RKO (cell line): Measurements from ENCODE around the gene LRRIQ1.
"Not testable (repeated sequence)": the region's sequence is repeated elsewhere in the genome, so short reads cannot be mapped to it uniquely, and the experiment has no call there.

Experiments used
- DNase-seq: peaks from one replicate; pipeline ENCODE4 v3.0.0-alpha.2; 2016; ENCODE audit warnings: low spot score

LRRIQ1 gene, protein sequence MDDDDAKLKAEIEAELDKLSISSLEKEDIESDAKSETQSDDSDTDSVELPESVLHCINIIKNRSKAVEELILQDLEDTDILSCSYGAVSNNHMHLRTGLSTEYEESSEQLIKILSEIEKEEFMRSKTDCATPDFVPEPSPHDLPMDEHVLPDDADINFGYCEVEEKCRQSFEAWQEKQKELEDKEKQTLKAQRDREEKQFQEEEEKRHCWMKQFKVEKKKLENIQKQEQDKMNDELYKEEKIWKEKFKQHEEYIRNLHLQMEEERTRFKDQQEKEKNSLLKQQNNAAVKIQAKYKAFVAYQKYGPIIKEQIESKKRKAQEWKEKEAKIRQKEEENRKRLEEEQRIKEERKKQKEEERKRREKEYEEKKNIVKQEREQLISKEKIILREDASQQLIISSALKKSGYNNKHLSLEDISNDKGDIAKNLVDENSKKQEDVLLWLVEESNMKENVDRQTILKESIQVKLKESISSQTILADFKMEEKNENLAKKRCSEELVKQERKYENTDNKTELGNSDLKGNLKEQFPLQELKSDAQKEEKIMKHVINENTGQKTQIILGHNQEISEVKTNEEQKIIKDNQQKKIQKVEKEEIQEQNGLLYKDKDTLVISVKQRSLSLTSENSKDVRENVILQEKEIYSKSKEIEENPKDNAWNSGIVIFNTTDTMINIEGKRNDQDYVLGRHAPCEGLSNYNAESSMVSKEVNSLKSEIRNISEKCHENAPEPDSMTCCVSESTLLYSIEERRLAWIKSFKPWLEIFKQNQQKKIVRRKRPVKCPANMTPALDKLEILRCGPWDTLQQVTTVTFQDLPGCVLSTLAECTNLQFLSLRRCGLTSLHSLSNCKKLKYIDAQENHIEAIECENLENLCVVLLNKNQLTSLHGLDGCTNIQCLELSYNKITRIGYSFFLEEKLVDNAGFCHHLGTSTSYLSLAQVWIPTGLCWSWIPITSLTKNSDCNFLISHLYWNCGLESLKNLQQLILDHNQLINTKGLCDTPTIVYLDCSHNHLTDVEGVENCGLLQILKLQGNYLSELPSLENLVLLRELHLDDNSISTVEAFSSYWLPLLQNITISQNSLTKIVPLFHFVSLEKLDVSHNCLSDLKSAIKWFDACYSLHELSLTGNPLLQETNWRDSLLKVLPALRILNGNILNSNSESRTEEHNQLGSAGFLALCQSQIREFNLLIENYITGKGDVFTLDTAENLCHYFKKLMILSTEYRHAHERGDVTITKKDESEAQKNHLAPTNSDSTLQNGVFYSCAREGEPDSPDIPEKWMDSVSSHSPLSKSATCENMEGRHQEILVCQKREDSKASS (N-terminal part only)

DNA sequence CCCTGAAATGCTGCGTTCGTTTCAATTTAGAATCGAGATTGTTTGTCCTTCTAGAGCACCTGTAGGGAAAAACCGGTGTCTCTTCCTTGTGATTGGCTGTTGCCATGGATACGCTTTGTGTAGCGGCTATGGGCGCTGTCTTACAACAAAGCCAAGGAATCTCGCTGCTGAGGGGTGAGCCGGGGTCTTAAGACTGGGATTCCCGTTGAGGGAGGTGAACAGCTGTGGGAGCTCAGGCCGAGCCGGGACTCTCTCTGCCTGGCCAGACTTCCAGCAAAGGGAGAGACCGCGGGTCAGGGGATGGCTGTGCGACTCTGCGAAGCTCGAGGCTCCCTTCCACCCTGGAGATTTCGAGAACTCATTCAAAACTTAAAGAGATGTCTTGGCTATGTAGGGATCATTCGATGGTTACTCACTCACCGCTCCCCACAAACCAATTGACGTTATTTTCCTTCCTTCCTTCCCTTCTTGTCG lies at the start of gene LRRIQ1, which contains the start of gene TSPAN19:
Gene LRRIQ1 (plus strand): TSS at position 118 of the 474 bp plus-strand sequence. CDS start 1,826 bp downstream, outside the sequence.
Gene TSPAN19 (minus strand): TSS at position 44 of the 474 bp plus-strand sequence. CDS start 6,331 bp downstream, outside the sequence.
- no peak for DNase-seq

DNA sequence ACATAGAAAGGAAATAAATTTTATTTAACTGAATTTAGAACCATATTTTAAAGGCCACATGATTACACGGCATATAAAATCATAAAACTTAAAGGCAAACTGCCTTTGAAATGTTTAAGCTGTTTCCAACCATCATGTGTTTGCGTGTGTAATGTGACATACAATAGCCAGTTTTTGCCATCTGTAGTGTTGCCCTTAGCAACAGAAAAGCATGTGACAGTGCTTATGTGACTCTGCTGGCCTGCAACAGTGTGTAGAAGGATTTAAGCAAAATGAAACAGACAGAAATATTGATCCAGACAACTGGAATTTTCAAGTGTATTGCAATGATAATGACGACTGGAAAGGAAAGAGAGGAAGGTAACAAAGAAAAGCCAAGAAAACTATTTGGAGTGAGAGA lies 49.6 kb upstream of the LRRIQ1 start:
- no peak for DNase-seq

DNA sequence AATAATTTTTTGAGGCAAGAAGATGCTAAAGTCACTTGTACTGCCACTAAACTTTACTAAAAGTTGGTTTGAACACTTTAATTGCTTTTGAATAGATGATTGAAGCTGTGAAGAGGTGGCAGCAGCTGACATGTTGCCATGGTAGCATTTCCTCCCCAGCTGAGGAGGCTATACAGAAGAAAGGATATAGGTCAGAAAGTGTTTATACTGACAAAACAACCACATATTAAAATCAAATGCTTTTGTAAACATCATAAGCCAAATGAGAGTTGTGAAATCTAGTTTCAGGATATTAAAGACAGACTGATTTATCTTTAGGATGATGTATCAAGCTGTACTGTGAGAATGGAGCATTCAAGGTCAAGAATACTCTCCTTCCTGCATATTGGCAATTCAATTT lies 41.7 kb upstream of the LRRIQ1 start:
- DNase-seq, result no peak

DNA sequence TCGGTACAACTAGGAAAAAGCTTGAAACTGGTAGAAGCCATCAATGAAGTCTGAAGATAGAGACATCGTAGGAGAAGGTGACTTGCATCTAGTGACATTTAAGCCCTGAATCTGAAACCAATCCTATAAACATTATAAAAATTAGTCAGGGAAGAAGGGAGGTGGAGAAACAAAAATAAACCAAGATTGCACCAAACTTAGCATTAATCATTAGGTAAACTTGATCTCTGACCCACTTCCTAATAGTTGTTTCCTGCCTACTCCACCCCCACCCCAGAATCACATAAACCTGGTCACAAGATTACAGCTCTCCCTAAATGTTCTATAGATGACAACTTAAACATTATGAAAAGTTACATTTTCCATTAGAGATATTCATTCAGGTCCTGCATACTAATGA lies 40.5 kb upstream of the LRRIQ1 start:
- no peak for DNase-seq

DNA sequence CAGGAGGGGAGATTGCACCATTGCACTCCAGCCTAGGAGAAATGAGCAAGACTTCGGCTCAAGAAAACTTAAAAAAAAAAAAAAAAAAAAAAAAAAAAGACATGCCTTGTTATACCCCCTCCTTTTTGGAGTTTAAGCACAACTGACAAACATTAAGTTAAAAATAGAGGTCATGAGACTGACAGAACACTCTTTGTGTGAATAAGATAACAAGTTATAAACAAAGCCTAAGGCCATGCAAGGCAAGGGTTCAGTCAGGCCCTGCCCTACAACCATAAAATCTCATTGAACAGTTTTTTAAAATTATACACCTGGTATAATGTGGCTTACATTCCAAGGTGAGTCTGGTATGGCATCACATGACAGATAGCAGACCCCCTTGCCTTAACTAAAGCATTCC lies 39.4 kb upstream of the LRRIQ1 start:
- no peak for DNase-seq

DNA sequence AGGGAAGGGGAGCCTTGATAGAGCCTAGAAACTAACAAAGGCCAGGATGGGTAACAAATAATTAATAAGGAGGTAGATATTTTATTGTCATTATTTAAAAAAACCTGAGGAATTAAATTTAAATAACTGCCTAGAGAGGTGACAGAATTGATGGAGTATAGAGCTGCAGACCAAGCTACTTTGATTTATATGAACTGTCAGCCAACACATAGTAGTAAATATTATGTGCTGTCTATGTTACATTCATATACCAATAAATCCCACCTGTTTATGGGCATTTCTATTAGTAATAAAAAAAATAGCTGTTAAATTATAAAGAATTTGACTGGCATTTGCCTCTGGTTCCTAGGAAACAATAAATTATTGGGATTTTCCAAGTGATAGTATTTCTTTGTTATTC lies 37.8 kb upstream of the LRRIQ1 start:
- DNase-seq, result no peak

DNA sequence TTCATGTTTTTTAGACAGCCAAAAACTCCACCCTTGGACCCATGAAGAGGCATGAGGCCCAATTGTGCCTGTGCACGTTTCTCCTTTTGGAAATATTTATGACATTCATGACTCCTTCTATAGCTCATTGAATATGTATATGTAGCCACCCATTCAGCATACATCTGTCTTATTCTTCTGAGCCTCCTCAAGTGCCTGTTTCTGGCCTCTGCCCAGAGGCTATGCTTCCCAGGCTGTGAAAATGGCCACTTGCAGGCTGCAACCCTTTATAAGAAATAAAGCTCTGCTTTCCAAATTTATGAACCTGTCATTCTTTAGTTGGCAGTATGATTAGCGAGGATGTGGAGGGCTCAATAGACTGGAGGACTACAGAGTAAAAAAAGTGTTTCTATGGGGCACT lies 35.4 kb upstream of the LRRIQ1 start:
- no peak for DNase-seq

DNA sequence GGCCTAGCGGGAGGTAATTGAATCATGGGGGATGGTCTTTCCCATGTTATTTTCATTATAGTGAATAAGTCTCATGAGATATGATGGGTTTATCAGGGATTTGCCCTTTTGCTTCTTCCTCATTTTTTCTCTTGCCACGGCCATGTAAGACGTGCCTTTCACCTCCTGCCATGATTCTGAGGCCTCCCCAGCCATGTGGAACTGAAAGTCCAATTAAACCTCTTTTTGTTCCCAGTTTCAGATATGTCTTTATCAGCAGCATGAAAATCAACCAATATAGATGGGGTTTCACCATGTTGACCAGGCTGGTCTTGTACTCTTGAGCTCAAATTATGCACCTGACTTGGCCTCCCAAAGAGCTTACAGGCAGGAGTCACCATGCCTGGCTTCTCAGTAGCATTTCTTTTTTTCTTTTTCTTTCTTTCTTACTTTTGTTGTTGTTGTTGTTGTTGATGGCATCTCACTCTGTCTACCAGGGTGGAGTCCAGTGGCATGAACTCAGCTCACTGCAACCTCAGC lies 33.3 kb upstream of the LRRIQ1 start:
- DNase-seq, result no peak

DNA sequence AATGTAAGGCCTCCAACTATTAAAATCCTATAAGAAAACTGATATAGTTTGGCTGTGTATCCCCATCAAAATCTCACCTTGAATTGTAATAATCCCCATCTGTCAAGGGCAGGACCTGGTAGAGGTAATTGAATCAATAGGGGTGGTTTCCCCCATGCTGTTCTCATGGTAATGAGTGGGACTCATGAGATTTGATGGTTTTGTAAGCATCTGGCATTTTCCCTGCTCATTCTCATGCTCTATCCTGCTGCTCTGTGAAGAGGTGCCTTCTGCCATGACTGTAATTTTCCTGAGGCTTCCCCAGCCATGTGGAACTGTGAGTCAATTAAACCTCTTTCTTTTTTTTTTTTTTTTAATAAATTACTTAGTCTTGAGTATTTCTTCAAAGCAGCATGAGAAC lies 31.9 kb upstream of the LRRIQ1 start:
- DNase-seq, result no peak

DNA sequence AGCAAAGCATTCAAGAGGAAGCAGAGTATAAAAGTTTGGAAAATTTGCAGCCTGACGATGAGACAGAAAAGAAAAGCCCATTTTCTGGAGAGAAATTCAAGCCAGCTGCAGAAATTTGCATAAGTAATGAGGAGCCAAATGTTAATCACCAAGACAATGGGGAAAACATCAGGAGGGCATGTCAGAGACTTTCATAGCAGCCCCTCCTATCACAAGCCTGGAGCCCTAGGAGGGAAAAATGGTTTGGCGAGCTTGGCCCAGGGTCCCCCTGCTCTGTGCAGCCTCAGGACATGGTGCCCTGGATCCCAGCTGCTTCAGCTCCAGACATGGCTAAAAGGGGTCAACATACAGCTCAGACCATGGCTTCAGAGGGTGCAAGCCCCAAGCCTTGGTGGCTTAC lies 31.1 kb upstream of the LRRIQ1 start:
- DNase-seq, result not testable (repeated sequence)

DNA sequence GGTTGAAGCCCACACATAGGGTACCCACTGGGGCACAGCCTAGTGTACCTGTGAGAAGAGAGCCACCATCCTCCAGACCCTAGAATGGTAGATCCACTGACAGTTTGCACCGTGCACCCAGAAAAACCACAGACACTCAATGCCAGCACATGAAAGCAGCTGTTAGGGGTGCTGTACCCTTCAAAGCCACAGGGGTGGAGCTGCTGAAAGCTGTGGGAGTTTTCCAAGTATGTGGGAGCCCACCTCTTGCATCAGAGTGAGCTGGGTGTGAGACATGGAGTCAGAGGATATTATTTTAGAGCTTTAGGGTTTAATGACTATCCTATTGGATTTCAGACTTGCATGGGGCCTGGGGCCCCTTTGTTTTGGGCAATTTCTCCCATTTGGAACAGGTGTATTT lies 30.5 kb upstream of the LRRIQ1 start:
- DNase-seq, result no peak

DNA sequence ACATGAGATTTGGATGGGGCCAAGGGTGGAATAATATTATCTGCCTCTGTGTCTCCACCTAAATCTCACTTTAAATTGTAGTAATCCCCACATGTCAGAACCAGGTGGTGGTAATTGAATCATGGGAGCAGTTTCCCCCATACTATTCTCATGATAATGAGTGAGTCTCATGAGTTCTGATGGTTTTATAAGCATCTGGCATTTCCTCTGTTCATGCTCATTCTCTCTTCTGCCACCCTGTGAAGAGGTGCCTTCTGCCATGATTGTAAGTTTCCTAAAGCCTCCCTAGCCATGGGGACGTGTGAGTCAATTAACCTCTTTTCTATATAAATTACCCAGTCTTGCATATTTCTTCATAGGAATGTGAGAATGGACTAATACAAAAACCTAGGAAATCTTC lies 29.9 kb upstream of the LRRIQ1 start:
- no peak for DNase-seq

DNA sequence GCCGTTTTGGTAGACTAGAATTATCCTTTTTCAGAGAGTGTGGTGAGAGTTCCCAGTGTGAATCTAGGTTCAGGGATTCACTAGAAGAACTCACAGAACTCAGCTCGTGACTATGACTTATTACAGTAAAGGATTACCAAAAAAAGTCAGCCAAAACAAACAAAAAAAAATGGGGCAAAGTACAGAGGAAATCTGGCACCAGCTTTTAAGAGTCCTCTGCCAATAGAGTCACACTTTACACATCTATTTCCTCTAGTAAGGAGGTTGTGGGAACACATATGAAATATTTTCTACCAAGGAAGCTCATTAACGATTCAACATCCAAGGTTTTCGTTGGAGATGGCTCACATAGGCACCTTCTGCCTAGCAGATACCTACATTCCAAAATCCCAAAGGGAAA lies 28.3 kb upstream of the LRRIQ1 start:
- DNase-seq, result no peak

DNA sequence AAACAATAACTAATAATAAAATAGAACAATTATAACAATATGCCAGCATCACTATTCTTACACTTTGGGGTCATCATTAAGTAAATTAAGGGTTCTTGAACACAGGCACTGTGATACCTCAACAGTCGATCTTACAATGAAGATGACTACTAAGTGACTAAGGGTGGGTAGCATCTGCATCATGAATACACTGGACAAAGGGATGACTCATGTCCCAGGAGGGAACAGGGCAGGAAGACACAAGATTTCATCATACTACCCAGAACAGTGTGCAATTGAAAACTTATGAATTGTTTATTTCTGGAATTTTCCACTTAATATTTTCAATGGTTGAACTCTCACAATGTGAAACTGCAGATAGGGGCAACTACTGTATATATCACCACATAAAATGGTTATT lies 19.7 kb upstream of the LRRIQ1 start:
- peak; percentile 93 for DNase-seq

DNA sequence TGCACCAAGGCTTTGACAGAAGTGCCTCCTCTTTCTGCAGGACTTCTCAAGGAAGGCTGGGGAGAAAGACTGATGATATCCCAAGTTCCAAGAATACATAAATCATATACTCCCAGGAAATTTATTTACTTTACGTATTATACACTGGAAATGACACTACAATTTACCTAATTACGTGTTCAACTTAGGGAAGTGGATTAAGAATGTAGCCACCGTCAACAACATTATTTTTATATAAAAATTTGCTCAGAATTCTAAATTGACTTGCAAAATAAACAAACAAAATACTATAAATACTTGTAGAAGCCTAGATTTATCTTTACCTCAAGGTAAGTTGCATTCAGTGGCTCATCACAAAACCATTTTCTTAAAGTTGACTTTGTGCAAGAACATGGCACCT lies 19.0 kb upstream of the LRRIQ1 start:
- DNase-seq, result no peak

DNA sequence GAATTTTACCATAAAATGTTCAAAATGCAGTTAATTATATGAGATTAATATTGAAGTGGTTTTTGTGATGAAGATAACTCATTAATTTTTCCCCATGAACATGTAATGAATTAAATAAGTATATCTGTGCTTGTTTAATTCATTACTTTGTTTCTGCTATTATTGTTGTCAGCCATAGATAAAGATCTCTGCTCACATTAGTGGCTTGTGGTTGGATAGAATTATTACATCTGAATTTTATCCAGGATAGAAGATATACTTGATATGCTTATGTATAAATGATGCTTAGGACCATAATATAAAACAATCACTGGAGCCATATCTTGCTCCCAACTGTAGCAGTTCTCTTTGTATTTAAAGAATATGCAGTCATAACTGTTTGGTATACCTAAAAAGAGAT lies 18.5 kb upstream of the LRRIQ1 start:
- no peak for DNase-seq

DNA sequence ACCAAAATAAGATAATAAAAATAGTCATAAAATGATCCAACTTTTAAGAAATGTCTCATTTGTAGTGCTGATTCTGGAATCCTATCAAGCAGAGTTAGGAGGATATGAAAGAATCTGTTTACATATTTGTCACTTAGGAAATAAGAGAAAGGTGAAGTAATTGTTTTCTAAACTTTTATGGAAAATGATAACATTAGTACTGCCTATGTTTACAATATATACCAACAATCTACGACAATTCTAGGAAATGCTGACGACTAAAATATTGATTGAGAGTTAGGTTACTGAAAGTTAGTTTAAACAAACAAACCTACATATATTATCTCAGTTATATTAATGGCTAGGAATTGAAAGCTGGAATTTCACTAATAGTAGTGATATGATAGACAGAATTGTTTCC lies 18.1 kb upstream of the LRRIQ1 start:
- no peak for DNase-seq

DNA sequence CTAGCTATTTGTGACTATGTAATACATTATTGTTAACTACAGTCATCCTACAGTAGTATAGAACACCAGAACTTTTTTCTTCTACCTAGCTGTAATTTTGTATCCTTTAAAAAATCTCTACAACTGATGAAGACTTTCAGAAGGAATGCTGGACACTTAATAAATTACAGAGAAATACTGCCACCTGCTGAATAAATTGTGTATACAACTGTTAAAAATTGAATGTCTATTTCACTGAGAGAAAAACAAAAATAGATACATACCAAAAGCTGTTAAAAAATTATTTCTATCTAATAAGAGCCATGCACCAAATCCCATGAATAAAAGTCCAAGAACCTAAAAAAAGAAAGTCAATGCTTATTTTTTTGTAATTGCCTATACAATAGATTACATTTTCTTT lies 6.7 kb upstream of the LRRIQ1 start:
- peak; percentile 55 for DNase-seq

DNA sequence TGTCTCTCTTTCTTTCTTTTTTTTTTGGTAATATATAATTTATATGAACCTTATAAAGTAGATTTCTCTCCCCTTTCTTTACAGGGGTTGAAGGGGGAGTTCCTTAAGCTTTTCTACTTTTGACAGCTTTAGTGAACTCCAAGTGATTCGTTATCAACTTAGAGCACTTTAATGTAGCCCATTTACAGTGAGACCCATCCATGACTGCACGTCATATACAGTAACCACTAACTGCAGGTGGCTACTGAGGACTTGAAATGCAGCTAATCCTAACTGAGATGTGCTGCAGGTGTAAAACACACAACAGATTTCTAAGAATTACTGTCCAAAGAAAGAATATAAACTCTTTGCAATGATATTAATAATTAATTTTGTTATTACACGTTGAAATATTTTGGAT lies 582 bp downstream of the LRRIQ1 start:
- no peak for DNase-seq

DNA sequence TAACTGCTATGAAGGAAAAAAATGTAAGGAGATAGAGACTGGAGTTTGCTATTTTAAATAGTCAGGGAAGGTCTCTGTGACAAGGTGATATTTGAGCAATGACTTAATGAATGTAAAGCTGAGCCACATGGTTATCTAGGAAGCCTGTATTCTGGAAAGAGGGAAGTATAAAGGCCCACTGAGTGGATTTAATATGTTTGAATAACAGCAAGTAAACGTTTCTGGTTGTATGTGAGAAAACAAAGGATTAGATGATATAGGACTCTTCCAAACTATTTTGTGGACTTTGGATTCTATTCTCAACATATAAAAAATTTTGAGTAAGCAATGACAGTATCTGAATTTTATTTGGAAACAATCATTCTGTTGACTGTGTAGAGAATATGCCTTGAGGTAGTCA lies 5.2 kb downstream of the LRRIQ1 start:
- no peak for DNase-seq

DNA sequence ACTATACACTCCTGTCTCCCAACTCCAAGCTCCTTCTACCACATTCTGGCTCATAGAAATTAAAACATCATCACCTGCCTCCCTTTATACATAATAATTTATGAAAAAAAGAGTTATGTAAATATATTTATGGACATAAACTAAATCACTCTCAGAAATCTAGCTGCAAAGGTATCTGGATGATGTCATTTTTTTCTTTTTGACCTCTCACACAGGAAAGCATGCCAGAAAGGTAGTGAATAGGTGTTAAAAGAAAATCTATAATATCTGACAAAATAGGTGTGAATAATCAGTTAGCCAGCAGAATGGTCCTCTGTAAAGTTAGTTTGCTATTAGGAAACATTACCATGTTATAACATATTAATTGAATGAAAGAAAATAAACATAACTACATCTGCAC lies 7.7 kb downstream of the LRRIQ1 start:
- no peak for DNase-seq
